ENCODE measurements around the gene PSMB2.
"Not testable (repeated sequence)": the region's sequence is repeated elsewhere in the genome, so short reads cannot be mapped to it uniquely, and the experiment has no call there.

Gene PSMB2

DNA sequence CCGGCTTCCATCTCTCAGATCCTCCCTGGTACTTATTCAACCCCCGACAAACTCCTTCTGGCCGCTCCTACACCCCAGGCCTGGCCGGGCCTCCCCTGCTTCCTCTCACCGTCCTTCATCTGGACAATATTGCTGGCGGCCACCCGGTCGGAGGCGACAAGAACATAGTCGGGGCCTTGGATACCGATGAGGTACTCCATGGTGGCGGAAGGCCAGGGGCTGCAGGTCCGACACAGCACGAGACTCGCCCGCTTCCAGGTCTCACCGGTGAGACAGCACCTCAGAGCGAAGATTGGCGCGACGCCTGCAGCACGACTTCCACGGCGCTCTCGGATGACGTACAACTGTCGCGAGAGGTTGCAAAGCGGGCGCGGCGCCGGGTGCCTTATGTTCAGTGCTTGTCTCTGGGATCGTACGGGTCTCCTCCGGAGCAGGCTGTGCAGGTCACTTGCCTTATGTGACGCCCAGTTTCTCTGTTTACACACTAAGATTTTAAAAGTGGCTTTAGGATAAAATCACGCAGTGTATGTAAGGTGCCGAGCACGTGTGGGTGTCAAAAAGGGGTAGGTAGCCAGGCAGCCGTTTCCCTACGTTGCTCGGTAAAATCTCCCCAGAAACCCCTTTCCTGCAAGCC lies at the start of gene PSMB2:
TSS of gene PSMB2 (minus strand) at position 294 of the 634 bp plus-strand sequence. CDS start at position 200, 94 bp downstream.
- no peak for TF ChIP-seq TOX (CRISPR knock-in tag; IDR thresholded peaks at IDR 0.05; ENCODE audit: borderline replicate concordance)
- no peak for TF ChIP-seq TCF4 (CRISPR knock-in tag; IDR thresholded peaks at IDR 0.05; ENCODE audit: borderline replicate concordance)
- TF ChIP-seq ZC3H10 (CRISPR knock-in tag; IDR thresholded peaks at IDR 0.05): no peak
- TF ChIP-seq ZFP30 (CRISPR knock-in tag; IDR thresholded peaks at IDR 0.05): no peak
- TF ChIP-seq BACH2 (CRISPR knock-in tag; IDR thresholded peaks at IDR 0.05; ENCODE audit: borderline replicate concordance): no peak
- TF ChIP-seq ZNF70 (CRISPR knock-in tag; IDR thresholded peaks at IDR 0.05): no peak
- no peak for TF ChIP-seq ZFP3 (CRISPR knock-in tag; IDR thresholded peaks at IDR 0.05)
- peak; percentile 91 for ATAC-seq

DNA sequence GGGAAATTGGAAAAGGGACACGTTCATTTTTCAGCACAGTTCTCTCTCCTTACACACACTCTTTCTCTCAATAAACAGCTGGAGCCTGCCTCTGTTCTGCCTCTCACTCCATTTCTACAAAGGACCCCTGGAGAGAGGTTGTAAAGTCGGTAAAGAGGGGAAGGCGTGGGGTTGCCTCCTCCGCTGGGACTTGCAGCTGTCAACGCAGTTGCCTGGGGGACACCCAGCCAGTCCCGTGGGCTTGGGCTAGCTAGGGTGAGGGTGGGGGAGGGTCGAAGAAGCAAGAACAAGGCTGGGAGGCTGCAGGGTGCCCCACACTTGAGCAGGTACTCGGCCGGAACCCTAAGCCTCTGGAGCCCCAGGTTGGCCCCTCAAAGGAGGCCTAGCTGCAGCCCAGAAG lies 49.8 kb upstream of the PSMB2 start:
- TF ChIP-seq BACH2 (CRISPR knock-in tag; IDR thresholded peaks at IDR 0.05; ENCODE audit: borderline replicate concordance) (no peak), ESRRG (CRISPR knock-in tag; IDR thresholded peaks at IDR 0.05) (no peak), CSDC2 (CRISPR knock-in tag; IDR thresholded peaks at IDR 0.05) (no peak), TOX (CRISPR knock-in tag; IDR thresholded peaks at IDR 0.05; ENCODE audit: borderline replicate concordance) (no peak), ZNF565 (CRISPR knock-in tag; conservative IDR thresholded peaks at IDR 0.05; ENCODE audit: low read depth) (no peak), ZFP3 (CRISPR knock-in tag; IDR thresholded peaks at IDR 0.05) (no peak), ARNTL (CRISPR knock-in tag; IDR thresholded peaks at IDR 0.05; ENCODE audit: borderline replicate concordance, low read depth) (no peak), ZNF70 (CRISPR knock-in tag; IDR thresholded peaks at IDR 0.05) (no peak), RARB (CRISPR knock-in tag; IDR thresholded peaks at IDR 0.05) (no peak), ZNF8 (CRISPR knock-in tag; IDR thresholded peaks at IDR 0.05) (no peak), GLIS3 (CRISPR knock-in tag; IDR thresholded peaks at IDR 0.05) (no peak)
- TF ChIP-seq, protein P1, sequence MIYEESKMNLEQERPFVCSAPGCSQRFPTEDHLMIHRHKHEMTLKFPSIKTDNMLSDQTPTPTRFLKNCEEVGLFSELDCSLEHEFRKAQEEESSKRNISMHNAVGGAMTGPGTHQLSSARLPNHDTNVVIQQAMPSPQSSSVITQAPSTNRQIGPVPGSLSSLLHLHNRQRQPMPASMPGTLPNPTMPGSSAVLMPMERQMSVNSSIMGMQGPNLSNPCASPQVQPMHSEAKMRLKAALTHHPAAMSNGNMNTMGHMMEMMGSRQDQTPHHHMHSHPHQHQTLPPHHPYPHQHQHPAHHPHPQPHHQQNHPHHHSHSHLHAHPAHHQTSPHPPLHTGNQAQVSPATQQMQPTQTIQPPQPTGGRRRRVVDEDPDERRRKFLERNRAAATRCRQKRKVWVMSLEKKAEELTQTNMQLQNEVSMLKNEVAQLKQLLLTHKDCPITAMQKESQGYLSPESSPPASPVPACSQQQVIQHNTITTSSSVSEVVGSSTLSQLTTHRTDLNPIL (CRISPR knock-in tag; IDR thresholded peaks at IDR 0.05; ENCODE audit: low read depth): no peak
- TF ChIP-seq, protein P2, sequence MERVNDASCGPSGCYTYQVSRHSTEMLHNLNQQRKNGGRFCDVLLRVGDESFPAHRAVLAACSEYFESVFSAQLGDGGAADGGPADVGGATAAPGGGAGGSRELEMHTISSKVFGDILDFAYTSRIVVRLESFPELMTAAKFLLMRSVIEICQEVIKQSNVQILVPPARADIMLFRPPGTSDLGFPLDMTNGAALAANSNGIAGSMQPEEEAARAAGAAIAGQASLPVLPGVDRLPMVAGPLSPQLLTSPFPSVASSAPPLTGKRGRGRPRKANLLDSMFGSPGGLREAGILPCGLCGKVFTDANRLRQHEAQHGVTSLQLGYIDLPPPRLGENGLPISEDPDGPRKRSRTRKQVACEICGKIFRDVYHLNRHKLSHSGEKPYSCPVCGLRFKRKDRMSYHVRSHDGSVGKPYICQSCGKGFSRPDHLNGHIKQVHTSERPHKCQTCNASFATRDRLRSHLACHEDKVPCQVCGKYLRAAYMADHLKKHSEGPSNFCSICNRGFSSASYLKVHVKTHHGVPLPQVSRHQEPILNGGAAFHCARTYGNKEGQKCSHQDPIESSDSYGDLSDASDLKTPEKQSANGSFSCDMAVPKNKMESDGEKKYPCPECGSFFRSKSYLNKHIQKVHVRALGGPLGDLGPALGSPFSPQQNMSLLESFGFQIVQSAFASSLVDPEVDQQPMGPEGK (CRISPR knock-in tag; IDR thresholded peaks at IDR 0.05; ENCODE audit: borderline replicate concordance): no peak
- TF ChIP-seq, protein P3, sequence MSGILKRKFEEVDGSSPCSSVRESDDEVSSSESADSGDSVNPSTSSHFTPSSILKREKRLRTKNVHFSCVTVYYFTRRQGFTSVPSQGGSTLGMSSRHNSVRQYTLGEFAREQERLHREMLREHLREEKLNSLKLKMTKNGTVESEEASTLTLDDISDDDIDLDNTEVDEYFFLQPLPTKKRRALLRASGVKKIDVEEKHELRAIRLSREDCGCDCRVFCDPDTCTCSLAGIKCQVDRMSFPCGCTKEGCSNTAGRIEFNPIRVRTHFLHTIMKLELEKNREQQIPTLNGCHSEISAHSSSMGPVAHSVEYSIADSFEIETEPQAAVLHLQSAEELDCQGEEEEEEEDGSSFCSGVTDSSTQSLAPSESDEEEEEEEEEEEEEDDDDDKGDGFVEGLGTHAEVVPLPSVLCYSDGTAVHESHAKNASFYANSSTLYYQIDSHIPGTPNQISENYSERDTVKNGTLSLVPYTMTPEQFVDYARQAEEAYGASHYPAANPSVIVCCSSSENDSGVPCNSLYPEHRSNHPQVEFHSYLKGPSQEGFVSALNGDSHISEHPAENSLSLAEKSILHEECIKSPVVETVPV (CRISPR knock-in tag; IDR thresholded peaks at IDR 0.05): no peak
- ATAC-seq: no peak

DNA sequence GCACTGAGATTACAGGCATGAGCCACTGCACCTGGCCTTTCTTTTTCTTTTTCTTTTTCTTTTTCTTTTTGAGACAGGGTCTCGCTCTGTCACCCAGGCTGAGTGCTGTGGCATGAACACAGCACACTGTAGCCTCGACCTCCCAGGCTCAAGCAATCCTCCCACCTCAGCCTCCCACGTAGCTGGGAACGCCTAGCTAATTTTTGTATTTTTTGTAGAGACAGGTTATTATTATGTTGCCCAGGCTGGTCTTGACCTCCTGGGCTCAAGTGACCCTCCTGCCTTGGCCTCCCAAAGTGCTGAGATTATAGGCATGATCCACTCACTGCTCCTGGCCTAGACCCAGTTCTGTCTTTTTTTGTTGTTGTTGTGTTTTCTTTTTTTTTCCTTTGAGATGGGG lies 48.8 kb upstream of the PSMB2 start:
- not testable (repeated sequence) for ATAC-seq

DNA sequence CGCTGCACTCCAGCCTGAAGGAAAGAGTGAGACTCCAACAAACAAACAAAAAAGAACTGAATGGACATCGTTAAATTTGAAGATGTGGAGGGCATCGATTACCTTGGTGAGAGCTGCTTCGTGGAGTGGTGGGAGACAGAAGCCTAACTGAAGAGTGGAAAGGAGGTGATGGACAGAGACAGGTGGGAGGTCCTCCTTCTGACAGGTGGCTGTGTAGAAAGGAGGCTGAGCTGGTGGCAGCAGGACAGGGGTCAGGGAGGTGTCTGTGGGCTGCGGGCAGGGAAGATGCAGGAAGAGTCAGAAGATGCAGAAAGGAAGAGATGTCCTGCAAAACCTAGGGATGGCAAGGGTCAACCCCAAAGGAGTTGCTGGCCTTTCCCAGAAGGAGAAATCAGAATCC lies 46.8 kb upstream of the PSMB2 start:
- no peak for ATAC-seq
- no peak for TF ChIP-seq ZFP3 (CRISPR knock-in tag; IDR thresholded peaks at IDR 0.05)
- TF ChIP-seq TOX (CRISPR knock-in tag; IDR thresholded peaks at IDR 0.05; ENCODE audit: borderline replicate concordance): no peak
- no peak for TF ChIP-seq ZFP30 (CRISPR knock-in tag; IDR thresholded peaks at IDR 0.05)
- TF ChIP-seq, protein P4, sequence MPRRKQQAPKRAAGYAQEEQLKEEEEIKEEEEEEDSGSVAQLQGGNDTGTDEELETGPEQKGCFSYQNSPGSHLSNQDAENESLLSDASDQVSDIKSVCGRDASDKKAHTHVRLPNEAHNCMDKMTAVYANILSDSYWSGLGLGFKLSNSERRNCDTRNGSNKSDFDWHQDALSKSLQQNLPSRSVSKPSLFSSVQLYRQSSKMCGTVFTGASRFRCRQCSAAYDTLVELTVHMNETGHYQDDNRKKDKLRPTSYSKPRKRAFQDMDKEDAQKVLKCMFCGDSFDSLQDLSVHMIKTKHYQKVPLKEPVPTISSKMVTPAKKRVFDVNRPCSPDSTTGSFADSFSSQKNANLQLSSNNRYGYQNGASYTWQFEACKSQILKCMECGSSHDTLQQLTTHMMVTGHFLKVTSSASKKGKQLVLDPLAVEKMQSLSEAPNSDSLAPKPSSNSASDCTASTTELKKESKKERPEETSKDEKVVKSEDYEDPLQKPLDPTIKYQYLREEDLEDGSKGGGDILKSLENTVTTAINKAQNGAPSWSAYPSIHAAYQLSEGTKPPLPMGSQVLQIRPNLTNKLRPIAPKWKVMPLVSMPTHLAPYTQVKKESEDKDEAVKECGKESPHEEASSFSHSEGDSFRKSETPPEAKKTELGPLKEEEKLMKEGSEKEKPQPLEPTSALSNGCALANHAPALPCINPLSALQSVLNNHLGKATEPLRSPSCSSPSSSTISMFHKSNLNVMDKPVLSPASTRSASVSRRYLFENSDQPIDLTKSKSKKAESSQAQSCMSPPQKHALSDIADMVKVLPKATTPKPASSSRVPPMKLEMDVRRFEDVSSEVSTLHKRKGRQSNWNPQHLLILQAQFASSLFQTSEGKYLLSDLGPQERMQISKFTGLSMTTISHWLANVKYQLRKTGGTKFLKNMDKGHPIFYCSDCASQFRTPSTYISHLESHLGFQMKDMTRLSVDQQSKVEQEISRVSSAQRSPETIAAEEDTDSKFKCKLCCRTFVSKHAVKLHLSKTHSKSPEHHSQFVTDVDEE (CRISPR knock-in tag; IDR thresholded peaks at IDR 0.05): no peak
- no peak for TF ChIP-seq RARB (CRISPR knock-in tag; IDR thresholded peaks at IDR 0.05)
- no peak for TF ChIP-seq ISL1 (CRISPR knock-in tag; IDR thresholded peaks at IDR 0.05)
- TF ChIP-seq PPARA (CRISPR knock-in tag; IDR thresholded peaks at IDR 0.05; ENCODE audit: borderline replicate concordance): no peak
- no peak for TF ChIP-seq GLIS3 (CRISPR knock-in tag; IDR thresholded peaks at IDR 0.05)
- TF ChIP-seq, protein P2 (CRISPR knock-in tag; IDR thresholded peaks at IDR 0.05; ENCODE audit: borderline replicate concordance): no peak
- TF ChIP-seq OSR1 (CRISPR knock-in tag; IDR thresholded peaks at IDR 0.05): no peak
- no peak for TF ChIP-seq ARNTL (CRISPR knock-in tag; IDR thresholded peaks at IDR 0.05; ENCODE audit: borderline replicate concordance, low read depth)
- no peak for TF ChIP-seq ZNF565 (CRISPR knock-in tag; conservative IDR thresholded peaks at IDR 0.05; ENCODE audit: low read depth)
- TF ChIP-seq, protein P5, sequence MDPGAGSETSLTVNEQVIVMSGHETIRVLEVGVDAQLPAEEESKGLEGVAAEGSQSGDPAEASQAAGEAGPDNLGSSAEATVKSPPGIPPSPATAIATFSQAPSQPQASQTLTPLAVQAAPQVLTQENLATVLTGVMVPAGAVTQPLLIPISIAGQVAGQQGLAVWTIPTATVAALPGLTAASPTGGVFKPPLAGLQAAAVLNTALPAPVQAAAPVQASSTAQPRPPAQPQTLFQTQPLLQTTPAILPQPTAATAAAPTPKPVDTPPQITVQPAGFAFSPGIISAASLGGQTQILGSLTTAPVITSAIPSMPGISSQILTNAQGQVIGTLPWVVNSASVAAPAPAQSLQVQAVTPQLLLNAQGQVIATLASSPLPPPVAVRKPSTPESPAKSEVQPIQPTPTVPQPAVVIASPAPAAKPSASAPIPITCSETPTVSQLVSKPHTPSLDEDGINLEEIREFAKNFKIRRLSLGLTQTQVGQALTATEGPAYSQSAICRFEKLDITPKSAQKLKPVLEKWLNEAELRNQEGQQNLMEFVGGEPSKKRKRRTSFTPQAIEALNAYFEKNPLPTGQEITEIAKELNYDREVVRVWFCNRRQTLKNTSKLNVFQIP (CRISPR knock-in tag; IDR thresholded peaks at IDR 0.05; ENCODE audit: borderline replicate concordance, low read depth): no peak

Data from SK-N-SH treated with all-trans-retinoic acid at 6 μM for 48 hours (cell line).